Astrocyte (in vitro differentiated cells and primary cell): ENCODE results near the gene SPAG7. TPM values are rescaled to one million over a fixed set of nuclear protein-coding genes. Genes with fewer than 3 reads are reported as not detected.

ENCODE experiments used
- DNase-seq: peaks from one replicate; pipeline ENCODE4 v3.0.0-alpha.2; 2010; ENCODE audit warnings: low read depth
- FAIRE-seq: peaks from 2 replicates; lab custom pipeline; 2011; peaks lifted over from hg19 to GRCh38; lab: Jason Lieb, UNC
- H2AFZ ChIP-seq: 2 replicates; pipeline ENCODE4 v1.6.0; 2012; ENCODE audit warnings: low read depth, low read length, inconsistent platforms
- H3K27ac ChIP-seq: 2 replicates; pipeline ENCODE4 v1.5.1; 2011; ENCODE audit warnings: low read depth, low read length, inconsistent platforms
- H3K27me3 ChIP-seq: 2 replicates; pipeline ENCODE4 v1.6.0; 2011; ENCODE audit warnings: low read length, inconsistent platforms; ENCODE audit not compliant: insufficient read depth
- H3K36me3 ChIP-seq: 2 replicates; pipeline ENCODE4 v1.5.1; 2011; ENCODE audit warnings: low read length, inconsistent platforms; ENCODE audit not compliant: insufficient read depth
- H3K4me1 ChIP-seq: 2 replicates; pipeline ENCODE4 v1.5.1; 2011; ENCODE audit warnings: low read length, inconsistent platforms; ENCODE audit not compliant: insufficient read depth
- H3K4me2 ChIP-seq: 2 replicates; pipeline ENCODE4 v1.6.0; 2012; ENCODE audit warnings: low read length, inconsistent platforms
- H3K4me3 ChIP-seq: 2 replicates; pipeline ENCODE4 v1.5.1; 2011; ENCODE audit warnings: low read depth, mild to moderate bottlenecking, low read length, inconsistent platforms; ENCODE audit not compliant: insufficient read depth
- H3K79me2 ChIP-seq: 2 replicates; pipeline ENCODE4 v1.6.0; 2012; ENCODE audit warnings: mild to moderate bottlenecking, low read length, inconsistent platforms; ENCODE audit not compliant: insufficient read depth
- H3K9ac ChIP-seq: 2 replicates; pipeline ENCODE4 v1.6.0; 2012; ENCODE audit warnings: mild to moderate bottlenecking, low read length, inconsistent platforms
- H3K9me3 ChIP-seq: 2 replicates; pipeline ENCODE4 v1.5.1; 2012; ENCODE audit warnings: low read depth, mild to moderate bottlenecking, low read length, inconsistent platforms; ENCODE audit not compliant: insufficient read depth
- H4K20me1 ChIP-seq: 2 replicates; pipeline ENCODE4 v1.6.0; 2012; ENCODE audit warnings: low read length, inconsistent platforms; ENCODE audit not compliant: insufficient read depth
- H3K27ac Mint-ChIP-seq: one replicate; pipeline ENCODE4 v1.8.0; 2021; ENCODE audit warnings: mild to moderate bottlenecking, mixed read lengths; ENCODE audit not compliant: unreplicated experiment
- H3K27me3 Mint-ChIP-seq: one replicate; pipeline ENCODE4 v1.8.0; 2021; ENCODE audit warnings: low read depth, mixed read lengths; ENCODE audit not compliant: unreplicated experiment
- H3K36me3 Mint-ChIP-seq: one replicate; pipeline ENCODE4 v1.8.0; 2021; ENCODE audit warnings: low read depth, mixed read lengths; ENCODE audit not compliant: unreplicated experiment
- H3K4me1 Mint-ChIP-seq: one replicate; pipeline ENCODE4 v1.8.0; 2021; ENCODE audit warnings: low read depth, mixed read lengths; ENCODE audit not compliant: unreplicated experiment
- H3K4me3 Mint-ChIP-seq: one replicate; pipeline ENCODE4 v1.8.0; 2021; ENCODE audit warnings: mild to moderate bottlenecking, moderate library complexity, mixed read lengths; ENCODE audit not compliant: unreplicated experiment
- H3K9me3 Mint-ChIP-seq: one replicate; pipeline ENCODE4 v1.8.0; 2021; ENCODE audit warnings: mild to moderate bottlenecking, mixed read lengths; ENCODE audit not compliant: unreplicated experiment
- EZH2 ChIP-seq: IDR thresholded peaks from 2 replicates; pipeline ENCODE4 v1.6.1; 2012; ENCODE audit warnings: mild to moderate bottlenecking, low read length, inconsistent platforms; ENCODE audit not compliant: insufficient read depth
- total RNA-seq: library from RNA; stranded (reverse); gene quantifications from 2 replicates; pipeline ENCODE4 v1.2.1, GENCODE V29; 2021
- TF ChIP-seq, protein P1 (sequence below): IDR thresholded peaks from 2 replicates; pipeline ENCODE4 v1.5.1; 2011; ENCODE audit warnings: low read depth, mild to moderate bottlenecking, inconsistent platforms, low read length, moderate library complexity; ENCODE audit not compliant: insufficient read depth

Gene SPAG7
- total RNA-seq, 1 donor from 2014 or later: 60.9 TPM

DNA sequence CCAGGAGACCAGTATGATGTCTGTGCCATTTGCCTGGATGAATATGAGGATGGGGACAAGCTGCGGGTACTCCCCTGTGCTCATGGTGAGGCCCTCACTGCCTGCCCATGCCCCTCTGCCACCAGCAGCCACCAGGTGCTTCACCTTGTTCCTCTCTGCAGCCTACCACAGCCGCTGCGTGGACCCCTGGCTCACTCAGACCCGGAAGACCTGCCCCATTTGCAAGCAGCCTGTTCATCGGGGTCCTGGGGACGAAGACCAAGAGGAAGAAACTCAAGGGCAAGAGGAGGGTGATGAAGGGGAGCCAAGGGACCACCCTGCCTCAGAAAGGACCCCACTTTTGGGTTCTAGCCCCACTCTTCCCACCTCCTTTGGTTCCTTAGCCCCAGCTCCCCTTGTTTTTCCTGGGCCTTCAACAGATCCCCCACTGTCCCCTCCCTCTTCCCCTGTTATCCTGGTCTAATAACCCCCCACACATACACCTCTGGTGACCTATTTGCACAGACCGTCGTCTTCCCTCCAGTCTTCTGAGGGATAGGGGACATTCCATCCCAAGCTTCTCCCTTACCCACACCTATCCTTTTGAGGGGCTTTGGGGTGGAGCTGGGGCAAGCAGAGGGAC, 23.0 kb downstream of the SPAG7 start:
- Mint-ChIP-seq H3K36me3 (peaks cover 25% of the 10 kb centered on the region), H3K27me3 (no peaks in the 10 kb centered on the region), H3K4me3 (peak overlapping the region; percentile 98), H3K9me3 (peaks cover 2% of the 10 kb centered on the region), H3K27ac (peak overlapping the region; percentile 96), H3K4me1 (peaks cover 33% of the 10 kb centered on the region)
- Histone ChIP-seq H3K9me3 (no peaks in the 10 kb centered on the region), H3K9ac (peak overlapping the region; percentile 93), H3K79me2 (peaks cover 79% of the 10 kb centered on the region), H2AFZ (no peak overlapping the region), H3K4me2 (peak overlapping the region; percentile 99), H3K4me3 (peak overlapping the region; percentile 82), H3K36me3 (peaks cover 37% of the 10 kb centered on the region), H3K27me3 (no peaks in the 10 kb centered on the region), H4K20me1 (peaks cover 60% of the 10 kb centered on the region), H3K27ac (peak overlapping the region; percentile 89), H3K4me1 (peaks cover 31% of the 10 kb centered on the region)
- no peak for TF ChIP-seq EZH2
- TF ChIP-seq, protein P1, sequence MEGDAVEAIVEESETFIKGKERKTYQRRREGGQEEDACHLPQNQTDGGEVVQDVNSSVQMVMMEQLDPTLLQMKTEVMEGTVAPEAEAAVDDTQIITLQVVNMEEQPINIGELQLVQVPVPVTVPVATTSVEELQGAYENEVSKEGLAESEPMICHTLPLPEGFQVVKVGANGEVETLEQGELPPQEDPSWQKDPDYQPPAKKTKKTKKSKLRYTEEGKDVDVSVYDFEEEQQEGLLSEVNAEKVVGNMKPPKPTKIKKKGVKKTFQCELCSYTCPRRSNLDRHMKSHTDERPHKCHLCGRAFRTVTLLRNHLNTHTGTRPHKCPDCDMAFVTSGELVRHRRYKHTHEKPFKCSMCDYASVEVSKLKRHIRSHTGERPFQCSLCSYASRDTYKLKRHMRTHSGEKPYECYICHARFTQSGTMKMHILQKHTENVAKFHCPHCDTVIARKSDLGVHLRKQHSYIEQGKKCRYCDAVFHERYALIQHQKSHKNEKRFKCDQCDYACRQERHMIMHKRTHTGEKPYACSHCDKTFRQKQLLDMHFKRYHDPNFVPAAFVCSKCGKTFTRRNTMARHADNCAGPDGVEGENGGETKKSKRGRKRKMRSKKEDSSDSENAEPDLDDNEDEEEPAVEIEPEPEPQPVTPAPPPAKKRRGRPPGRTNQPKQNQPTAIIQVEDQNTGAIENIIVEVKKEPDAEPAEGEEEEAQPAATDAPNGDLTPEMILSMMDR: no peak
- no peak for FAIRE-seq
- no peak for DNase-seq

DNA sequence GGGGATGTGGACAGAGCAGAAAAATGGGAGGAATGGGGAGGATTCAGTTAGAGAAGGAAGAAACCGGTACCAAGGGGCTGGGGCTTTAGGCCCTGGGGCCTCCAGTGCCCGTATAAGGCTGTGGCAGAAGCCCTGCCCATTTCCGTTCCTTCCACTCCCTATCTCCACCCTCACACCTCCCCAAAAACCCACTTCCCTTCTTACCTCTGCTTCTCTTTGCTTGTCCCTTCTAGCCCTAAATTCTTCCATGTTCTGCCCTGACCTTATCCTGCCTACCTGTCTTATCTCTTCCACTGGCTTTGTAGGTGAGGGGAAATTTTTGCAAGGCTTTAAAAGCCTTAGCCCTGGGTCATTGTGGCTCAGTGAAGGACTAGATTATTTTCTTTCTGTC, 23.5 kb downstream of the SPAG7 start:
- Histone ChIP-seq H3K79me2 (peaks cover 84% of the 10 kb centered on the region), H4K20me1 (peaks cover 62% of the 10 kb centered on the region), H3K4me2 (peak overlapping the region; percentile 99), H3K4me3 (no peak overlapping the region), H3K9me3 (no peaks in the 10 kb centered on the region), H3K4me1 (peaks cover 33% of the 10 kb centered on the region), H3K9ac (peak overlapping the region; percentile 93), H3K27ac (peak overlapping the region; percentile 89), H2AFZ (no peak overlapping the region), H3K36me3 (peaks cover 37% of the 10 kb centered on the region), H3K27me3 (no peaks in the 10 kb centered on the region)
- Mint-ChIP-seq H3K27ac (peak overlapping the region; percentile 96), H3K9me3 (peaks cover 2% of the 10 kb centered on the region), H3K36me3 (peaks cover 26% of the 10 kb centered on the region), H3K4me1 (peaks cover 33% of the 10 kb centered on the region), H3K4me3 (peak overlapping the region; percentile 98), H3K27me3 (no peaks in the 10 kb centered on the region)
- FAIRE-seq: no peak
- no peak for DNase-seq
- TF ChIP-seq, protein P1: no peak
- TF ChIP-seq EZH2: no peak

DNA sequence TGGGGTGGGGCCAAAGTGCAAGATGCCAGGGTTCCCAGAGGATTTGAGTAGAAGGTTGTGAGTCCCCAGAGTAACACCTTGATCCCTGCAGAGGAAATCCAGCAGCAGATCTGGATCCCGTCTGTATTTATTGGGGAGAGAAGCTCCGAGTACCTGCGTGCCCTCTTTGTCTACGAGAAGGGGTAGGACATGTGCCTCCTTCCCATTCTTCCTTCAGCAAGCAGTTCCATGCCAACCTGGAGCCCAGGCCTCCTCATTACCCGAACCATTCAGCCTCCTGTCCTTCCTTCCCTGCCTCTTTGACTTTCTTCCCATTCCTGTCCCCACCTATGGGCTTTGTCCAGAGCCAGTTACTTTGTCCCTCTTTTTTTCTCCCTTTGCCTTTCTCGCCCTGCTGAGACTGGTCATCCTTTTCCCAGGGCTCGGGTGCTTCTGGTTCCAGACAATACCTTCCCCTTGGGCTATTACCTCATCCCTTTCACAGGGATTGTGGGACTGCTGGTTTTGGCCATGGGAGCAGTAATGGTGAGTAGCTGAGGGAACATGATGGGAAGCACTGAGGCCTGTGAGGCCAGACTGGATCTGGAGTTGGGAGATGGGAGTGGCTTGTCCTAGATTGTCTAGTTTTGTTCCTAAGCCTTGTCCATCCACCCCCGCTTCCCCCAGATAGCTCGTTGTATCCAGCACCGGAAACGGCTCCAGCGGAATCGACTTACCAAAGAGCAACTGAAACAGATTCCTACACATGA, 24.7 kb downstream of the SPAG7 start:
- no peak overlapping the region for H2AFZ ChIP-seq
- H3K9me3 Mint-ChIP-seq: peaks cover 2% of the 10 kb centered on the region
- H3K79me2 ChIP-seq: peaks cover 92% of the 10 kb centered on the region
- H3K4me1 Mint-ChIP-seq: peaks cover 37% of the 10 kb centered on the region
- no peak for TF ChIP-seq EZH2
- TF ChIP-seq, protein P1: no peak
- peaks cover 37% of the 10 kb centered on the region for H3K36me3 ChIP-seq
- peaks cover 43% of the 10 kb centered on the region for H3K4me1 ChIP-seq
- H3K27ac ChIP-seq: peak overlapping the region; percentile 22
- no peaks in the 10 kb centered on the region for H3K27me3 ChIP-seq
- H3K9me3 ChIP-seq: no peaks in the 10 kb centered on the region
- peaks cover 63% of the 10 kb centered on the region for H4K20me1 ChIP-seq
- peaks cover 28% of the 10 kb centered on the region for H3K36me3 Mint-ChIP-seq
- H3K4me2 ChIP-seq: no peak overlapping the region
- peak overlapping the region; percentile 99 for H3K27ac Mint-ChIP-seq
- no peak for FAIRE-seq
- H3K27me3 Mint-ChIP-seq: no peaks in the 10 kb centered on the region
- H3K4me3 Mint-ChIP-seq: peak overlapping the region; percentile 95
- DNase-seq: no peak
- no peak overlapping the region for H3K4me3 ChIP-seq
- peak overlapping the region; percentile 97 for H3K9ac ChIP-seq
